ENCODE results near the gene GLI1. TPM values are rescaled to one million over a fixed set of nuclear protein-coding genes. Genes with fewer than 3 reads are reported as not detected.

GLI1 gene
- total RNA-seq, 4 donors from 2014 or later = 0.09 to 0.48 TPM; not detected in 2

DNA sequence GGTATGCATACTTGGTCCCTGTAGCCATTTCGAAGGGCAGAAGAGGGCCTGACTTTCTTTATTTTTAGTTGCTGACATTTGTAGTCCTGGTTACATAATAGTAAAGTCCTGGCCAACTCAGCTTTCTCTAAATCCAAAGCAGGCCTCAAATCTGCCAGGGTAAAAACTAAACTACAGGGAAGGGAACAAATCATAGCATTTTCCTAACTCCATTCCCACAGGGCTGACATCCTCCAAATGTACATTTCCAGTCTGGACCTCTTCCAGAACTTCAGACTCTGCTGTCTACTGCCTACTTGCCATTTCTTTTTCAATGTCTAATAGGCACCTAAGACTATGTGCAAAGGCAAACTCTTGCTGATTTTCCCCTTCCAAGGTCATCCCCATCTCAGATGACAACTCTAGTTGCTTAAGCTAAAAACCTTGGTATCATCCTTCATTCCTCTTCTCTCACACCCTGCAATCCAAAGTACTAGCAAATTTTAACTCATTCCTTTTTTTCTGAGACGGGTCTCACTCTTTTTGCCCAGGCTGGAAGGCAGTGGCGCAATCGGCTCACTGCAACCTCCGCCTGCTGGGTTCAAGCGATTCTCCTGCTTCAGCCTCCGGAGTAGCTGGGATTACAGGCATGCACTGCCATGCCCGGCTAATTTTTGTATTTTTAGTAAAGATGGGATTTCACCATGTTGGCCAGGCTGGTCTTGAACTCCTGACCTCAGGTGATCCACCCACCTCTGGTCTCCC lies 58.8 kb downstream of the GLI1 start:
- H3K36me3 ChIP-seq = peaks cover 17 to 50% (median 24%) of the 10 kb centered on the region in 3 donors
- TF ChIP-seq CTCF (IDR thresholded peaks at IDR 0.05) = no peak
- no peak for TF ChIP-seq POLR2A (IDR thresholded peaks at IDR 0.05)
- no peaks in the 10 kb centered on the region for H3K27me3 ChIP-seq
- 43 to 59% methylated on average over 8 of the region's 8 CpGs for WGBS, 2 donors
- peak overlapping the region; percentile 24 to 100 (median 99) for H3K27ac ChIP-seq
- H3K9me3 ChIP-seq = no peaks in the 10 kb centered on the region
- peaks cover 38 to 69% (median 40%) of the 10 kb centered on the region in 3 donors for H3K4me1 ChIP-seq
- DNase-seq = no peak
- H3K4me3 ChIP-seq = peak overlapping the region in 3 of 4 donors; percentile 2 to 93 (median 69)
- intact Hi-C loops (cut with DNase I) = no loop called here

DNA sequence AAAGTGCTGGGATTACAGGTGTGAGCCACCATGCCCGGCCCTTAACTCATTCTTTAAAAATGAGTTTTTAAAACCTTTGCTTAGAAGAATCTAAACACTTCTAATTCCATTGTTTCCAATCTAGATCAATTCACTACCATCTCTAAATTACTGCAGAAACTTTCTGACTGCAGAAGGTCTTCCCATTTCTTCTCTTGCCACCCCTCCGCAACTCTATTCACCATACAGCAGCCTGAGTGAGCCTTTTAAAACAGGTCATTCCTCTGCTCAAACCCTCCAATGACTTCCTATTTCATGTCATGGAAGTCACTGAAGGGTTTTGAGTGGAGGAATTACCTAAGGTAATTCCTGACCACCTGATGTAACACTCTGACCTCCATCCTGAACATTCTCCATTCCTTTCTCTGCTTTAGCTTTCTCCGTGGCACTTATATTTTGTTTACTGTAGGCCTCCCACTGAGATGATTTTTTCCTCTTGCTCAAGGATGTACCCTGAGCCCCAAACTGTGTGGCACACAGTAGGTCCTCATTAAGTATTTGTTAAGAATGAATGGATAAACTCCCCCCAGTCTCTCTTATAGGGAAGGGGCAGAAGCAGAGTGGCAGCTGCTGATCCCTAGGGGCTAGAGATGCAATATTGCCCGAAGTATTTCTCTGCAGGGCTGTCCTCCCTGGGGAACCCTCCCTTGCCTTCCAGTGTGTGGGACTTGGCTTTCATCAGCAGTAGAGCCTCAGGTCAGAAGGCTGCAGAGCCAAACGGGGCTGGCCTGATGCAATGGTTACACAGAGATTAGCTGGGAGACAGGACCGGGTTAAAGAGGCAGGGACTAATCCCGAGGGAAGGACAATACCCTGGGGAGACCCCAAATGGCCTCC lies 59.6 kb downstream of the GLI1 start:
- peak overlapping the region; percentile 57 to 93 (median 72) for H3K4me3 ChIP-seq
- intact Hi-C loops (cut with DNase I) = no loop called here
- no peak for DNase-seq
- WGBS, 2 donors = 23 to 39% methylated on average over 4 to 7 of the region's 7 CpGs
- H3K27ac ChIP-seq = peak overlapping the region; percentile 96 to 100 (median 99)
- peaks cover 46 to 77% (median 49%) of the 10 kb centered on the region in 3 donors for H3K4me1 ChIP-seq
- peaks cover 17 to 45% (median 22%) of the 10 kb centered on the region in 3 donors for H3K36me3 ChIP-seq
- no peaks in the 10 kb centered on the region for H3K9me3 ChIP-seq
- no peaks in the 10 kb centered on the region for H3K27me3 ChIP-seq
- TF ChIP-seq POLR2A (IDR thresholded peaks at IDR 0.05) (peak in 1 of 4 donors; percentile 13), CTCF (IDR thresholded peaks at IDR 0.05) (no peak)

DNA sequence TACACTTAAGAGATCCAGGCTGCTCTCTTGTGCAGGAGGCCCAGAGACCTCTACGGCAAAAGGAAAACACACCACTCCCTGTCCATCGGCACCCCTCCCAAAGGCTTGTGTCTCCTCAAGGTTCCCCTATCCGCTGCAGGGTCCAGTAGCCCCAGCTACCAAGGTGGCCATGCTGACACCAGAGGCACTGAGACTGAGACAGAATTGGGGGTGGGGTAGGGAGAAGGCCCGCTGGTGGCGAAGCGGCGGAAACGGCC lies 60.1 kb downstream of the GLI1 start:
- no peak for TF ChIP-seq POLR2A (IDR thresholded peaks at IDR 0.05)
- no peak for TF ChIP-seq CTCF (IDR thresholded peaks at IDR 0.05)
- no peak for DNase-seq
- intact Hi-C loops (cut with DNase I) = no loop called here
- H3K9me3 ChIP-seq = no peaks in the 10 kb centered on the region
- peaks cover 51 to 82% (median 51%) of the 10 kb centered on the region in 3 donors for H3K4me1 ChIP-seq
- H3K27me3 ChIP-seq = no peaks in the 10 kb centered on the region
- H3K4me3 ChIP-seq = peak overlapping the region; percentile 57 to 93 (median 72)
- H3K36me3 ChIP-seq = peaks cover 17 to 45% (median 22%) of the 10 kb centered on the region in 3 donors
- H3K27ac ChIP-seq = peak overlapping the region; percentile 96 to 100 (median 99)
- WGBS, 2 donors = no CpG with 5 or more reads among the region's 8 CpGs

- Histone ChIP-seq H3K27ac (peak within 1 kb of the TSS; percentile 96 to 100 (median 99)), H3K9me3 (no peaks in the 10 kb centered on the region), H3K4me1 (peaks cover 51 to 83% (median 56%) of the 10 kb centered on the region in 3 donors), H3K4me3 (peak within 1 kb of the TSS; percentile 57 to 93 (median 72)), H3K27me3 (no peaks in the 10 kb centered on the region), H3K36me3 (peaks cover 19 to 45% (median 23%) of the 10 kb centered on the region in 3 donors)
- TF ChIP-seq POLR2A (IDR thresholded peaks at IDR 0.05) (peak in 3 of 4 donors; percentile 81 to 99 (median 99)), CTCF (IDR thresholded peaks at IDR 0.05) (peak in 1 of 6 experiments; percentile 4)
- 0 to 2% methylated on average over 11 to 16 of the region's 52 CpGs for WGBS, 2 donors
- intact Hi-C loops (cut with DNase I) = no loop called here
- DNase-seq = peak; percentile 99
Measured at GRCh38 chr12:57520053-57520818, 60.7 kb downstream of the GLI1 start, which contains the start of gene DDIT3. TSS of gene DDIT3 (minus strand) at chr12:57520514. CDS start at chr12:57517406, 3,108 bp downstream.

All from esophagus squamous epithelium (tissue), 5 donors.